Activated effector memory CD4-positive, alpha-beta T cell treated with anti-CD3 and anti-CD28 coated beads, Interleukin-2, amount 50 U/mL, for 16 hours (primary cell): ENCODE measurements around the gene FTO.

Experiments used
- DNase-seq: peaks from one replicate; pipeline ENCODE4 v3.0.0-alpha.2; 2020

The FTO gene

DNA sequence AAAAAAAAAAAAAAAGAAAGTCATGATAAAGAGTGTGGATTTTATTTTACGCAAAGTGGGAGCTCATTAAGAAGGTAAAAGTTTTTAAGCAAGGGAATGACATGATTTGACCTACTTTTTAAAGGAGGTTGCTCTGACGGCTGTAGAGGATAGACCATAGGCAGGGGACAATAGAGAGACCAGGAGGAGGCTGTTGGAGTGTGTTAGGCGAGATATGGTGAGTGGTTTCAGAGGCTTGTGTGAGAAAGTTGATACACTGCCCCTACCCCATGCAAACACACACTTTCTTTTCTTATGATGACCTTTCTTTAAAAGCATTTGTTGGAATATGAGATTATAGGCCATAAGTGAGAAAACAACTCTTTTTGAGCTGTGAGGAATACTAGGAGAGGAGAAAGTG, 82.0 kb downstream of the FTO start:
- DNase-seq, result no peak

DNA sequence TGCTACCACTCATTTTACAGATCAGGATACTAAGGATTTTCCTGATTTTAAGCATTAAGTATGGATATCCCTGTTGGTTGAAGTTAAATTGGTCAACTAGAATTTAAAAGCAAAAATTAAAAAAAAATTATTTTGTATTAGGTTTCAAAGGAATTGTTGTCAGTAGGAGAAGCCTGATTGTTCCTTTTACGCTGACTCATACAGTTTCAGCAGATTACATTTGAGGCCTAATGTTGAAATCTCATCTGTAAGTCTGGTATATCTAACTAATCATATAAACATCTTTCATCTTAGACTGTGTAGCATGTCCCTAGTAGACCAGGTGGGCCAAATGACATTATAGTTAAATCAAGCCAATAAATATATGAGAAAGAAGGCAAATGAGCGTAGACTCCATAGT, 83.5 kb downstream of the FTO start:
- no peak for DNase-seq

DNA sequence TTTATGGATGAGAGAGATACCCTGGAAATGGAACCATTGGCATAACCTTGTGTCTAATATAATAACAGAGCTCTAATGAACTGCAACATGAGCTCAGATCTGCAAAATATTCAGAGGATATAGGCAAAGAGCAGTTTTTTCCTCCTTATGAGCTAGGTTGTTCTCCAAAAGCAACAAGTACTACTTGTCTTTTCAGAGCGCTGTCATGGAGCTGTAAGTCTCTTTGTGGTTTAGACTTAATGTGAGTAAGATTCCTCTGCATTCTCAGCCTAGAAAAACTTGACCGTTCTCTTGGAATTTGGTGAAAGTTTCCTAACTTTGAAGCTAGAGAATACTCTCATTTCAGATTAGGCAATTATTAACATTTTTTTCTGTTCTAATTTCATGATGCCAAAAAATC, 85.2 kb downstream of the FTO start:
- no peak for DNase-seq

DNA sequence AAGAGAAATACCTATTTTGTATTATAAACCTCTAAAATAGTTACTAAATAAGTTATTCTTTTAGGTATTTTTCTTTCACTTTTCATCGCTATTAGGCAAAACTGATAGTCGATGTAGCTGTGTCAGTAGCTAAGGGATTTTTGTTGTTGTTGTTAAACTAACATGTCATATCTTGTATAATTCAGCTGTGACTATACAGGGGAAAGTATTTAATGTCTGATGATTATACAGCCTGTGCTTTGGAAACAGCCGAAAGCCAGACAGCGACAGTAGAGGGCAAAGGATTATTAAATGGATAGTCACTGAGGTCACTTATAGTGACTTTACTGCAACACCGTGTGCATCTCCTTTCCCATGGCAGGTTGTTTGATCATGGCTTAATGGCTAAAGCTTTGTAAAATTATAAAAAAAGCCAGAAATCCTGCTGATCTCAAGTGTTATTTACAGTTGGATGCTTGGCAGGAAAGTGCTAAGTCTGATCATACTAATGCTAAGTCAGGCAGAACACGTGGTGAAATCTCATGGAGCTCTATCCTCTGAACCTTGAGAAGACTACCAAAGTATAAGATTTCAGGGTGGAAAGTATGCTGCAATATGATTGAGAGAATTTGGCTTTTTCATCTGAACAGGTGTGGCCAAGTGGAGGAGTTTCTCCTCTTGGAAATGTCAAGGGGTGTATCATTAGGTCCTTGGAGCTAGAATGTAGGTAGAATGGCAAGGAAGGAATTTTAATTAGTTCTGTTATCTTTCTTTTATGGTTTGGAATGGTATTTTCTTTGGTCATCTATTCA, 88.4 kb downstream of the FTO start:
- no peak for DNase-seq

DNA sequence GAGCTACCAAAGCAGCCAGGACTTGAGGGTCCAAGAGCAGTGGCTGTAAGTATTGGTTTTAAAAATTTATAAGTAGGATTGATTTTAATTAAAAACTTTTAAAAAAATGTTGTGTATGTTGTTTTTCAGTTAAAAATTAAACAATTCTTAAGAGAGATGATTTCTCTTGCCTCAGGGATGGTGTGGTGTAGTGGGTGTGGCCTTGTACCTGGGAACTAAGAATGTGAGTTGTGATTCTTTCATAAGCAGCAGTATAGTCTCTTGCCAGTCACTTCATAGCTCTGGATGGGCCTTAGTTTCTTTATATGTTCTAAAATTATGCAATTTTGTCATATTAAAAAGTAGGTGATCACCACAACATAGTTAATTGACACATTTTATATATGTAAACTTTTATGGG, 99.5 kb downstream of the FTO start:
- no peak for DNase-seq

DNA sequence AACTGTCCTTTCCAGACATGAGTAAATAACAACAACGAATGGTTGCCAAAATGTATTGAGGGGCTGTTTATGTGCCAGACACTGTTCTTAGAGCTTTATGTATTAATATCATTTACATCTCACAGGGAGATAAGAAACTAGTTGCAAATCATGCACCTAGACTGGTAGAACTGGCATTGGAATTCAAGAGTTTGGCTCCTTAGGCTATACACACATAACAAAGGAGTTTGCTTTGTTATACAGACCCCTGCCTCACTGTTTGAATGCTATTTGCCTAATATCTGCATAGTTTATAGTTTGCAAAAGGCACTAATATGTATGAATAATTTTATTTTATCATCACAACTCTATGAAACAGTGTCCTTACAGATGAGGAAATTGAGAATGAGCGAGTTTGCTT, 100.0 kb downstream of the FTO start:
- DNase-seq, result no peak

DNA sequence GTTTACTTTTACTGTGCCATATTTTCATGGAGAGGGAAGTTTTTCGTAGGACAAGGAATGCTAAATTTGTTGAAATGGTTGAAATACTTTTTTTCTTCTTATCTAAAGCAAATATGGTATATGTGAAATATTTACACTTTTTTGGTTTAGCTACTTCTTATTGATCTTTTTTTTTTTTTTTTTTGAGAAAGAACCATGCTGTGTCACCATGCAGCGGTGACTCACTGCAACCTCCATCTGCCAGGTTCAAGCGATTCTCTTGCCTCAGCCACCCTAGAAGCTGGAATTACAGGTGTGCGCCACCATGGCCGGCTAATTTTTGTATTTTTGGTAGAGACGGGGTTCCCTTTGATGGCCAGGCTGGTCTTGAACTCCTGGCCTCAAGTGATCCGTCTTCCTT, 100.5 kb downstream of the FTO start:
- no peak for DNase-seq

DNA sequence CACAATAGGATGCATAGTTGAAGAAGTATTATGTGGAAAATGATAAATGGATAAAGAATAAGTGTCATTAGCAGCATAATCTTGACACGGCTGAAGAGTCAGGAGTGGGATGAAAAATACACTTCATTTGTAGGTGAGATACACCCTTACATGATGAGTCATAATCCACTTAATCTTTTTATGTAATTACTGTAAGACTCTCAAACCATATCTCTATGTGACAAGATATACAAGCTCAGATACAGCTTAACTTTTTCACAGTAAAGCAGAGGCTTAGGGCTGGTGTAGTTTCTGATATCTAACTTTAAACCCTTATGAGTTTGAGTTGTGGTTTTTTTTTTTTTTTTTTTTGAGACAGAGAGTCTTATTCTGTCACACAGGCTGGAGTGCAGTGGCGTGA, 101.2 kb downstream of the FTO start:
- no peak for DNase-seq

DNA sequence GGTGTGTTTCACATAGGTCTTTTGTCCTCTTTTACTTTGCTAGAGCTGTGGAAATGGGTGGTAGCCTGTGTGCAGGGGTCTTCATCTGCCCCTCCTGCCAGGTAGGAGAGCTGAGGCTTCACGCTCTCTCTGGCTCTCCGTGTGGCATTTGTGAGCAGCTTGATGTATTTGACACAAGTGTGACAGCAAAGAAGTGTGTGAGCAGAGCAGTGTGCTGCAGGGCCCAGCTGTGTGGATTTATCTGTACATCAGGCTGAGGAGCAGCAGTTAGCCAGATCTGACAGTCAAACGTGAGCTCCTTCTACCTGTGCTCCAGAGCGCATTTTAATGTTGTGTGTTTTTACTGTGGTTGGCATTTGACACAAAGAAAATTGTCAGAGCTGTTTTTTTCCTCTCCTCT, 101.8 kb downstream of the FTO start:
- DNase-seq, result no peak

DNA sequence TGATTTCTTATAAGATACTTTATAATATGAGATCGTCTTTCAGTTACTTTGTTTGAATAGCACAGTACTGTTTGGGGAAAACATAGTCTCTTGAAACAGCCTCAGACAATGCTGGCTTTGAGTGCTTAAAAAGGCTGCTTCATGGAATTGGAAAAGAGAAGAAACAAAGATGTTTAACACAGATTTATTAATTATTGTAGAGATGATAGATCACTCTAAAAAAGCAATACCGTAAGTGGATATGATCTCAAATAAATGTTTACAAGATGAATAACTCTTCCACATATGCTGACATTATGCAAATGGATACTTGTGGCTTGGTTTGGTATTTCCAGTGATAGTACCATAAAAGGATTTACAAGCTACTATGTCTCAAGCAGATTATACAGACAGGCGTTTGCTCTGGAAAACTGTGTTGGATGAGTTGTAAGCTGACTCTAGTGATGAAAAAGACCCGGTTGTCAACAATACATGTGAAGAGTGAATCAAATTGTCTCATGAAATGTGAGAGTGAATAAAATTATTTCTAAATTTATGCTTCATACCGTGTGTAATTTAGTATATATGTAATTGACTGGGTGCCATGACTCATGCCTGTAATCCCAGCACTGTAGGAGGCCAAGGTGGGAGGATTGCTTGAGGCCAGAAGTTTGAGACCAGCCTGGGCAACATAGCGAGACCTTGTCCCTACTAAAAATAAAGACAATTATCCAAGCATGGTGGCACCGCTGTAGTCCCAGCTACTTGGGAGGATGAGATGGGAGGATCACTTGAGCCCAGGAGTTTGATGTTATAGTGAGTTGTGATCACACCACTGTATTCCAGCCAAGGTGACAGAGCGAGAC, 105.4 kb downstream of the FTO start:
- no peak for DNase-seq

DNA sequence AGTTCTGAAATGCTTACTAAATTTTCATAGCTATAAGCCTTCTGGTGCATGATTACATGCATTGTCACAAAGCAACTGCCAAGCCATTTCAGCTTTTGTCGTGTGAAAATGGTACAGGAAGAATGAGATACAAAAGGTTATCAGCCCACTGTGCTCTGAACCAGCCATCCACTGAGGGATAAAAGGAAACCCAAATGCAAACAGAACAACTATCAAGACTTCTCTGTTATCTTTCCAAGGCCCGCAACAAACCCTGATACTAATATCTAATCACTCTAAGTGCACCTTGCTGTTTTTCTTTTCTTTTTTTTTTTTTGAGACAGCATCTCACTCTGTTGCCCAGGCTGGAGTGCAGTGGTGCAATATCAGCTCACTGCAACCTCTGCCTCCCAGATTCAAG, 109.0 kb downstream of the FTO start:
- DNase-seq, result no peak

DNA sequence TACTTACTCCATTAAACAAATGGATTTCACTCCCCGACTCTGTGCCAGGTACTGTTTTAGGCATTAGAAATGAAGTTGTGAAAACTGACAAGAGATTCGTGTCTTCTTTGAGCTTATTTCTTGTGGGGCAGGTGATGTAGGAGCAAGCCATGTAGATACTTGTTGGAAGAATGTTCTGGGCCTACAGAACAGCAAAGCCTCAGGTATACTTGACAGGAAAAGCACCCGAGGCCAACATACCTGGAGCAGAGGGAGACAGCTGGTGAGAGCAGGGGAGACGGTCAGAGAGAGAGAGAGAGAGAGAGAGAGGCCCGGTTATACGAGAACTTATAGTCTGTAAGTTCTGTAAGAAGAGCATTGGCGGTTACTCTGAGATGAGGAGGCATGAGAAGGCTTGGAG, 110.8 kb downstream of the FTO start:
- no peak for DNase-seq

DNA sequence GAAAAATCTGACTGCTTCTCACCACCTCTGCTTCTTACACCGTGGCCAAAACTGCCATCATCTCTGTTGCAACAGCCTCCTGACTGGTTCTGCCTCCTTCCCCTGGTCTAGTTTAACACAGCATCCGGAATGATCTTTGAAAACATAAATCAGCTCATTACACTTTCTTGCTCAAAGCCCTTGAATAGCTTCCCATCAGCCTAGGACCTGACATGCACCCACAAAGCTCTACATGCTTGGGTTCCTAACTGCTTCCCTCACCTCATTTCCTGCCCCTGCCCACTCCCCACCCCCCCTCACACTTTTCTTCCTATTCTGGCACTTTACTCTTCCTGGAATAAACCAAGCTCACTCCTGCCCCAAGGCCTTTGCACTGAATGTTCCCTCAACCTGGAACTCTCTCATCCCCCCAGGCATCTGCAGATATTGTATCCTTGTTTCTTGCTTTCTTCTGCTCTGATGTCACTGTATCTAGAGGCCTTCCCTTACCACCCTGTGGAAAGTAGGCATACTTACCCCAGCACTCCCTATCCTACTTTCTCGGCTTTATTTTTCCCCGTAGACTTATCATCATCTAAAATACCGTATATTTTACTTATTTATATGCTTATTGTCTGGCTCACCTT, 112.4 kb downstream of the FTO start:
- no peak for DNase-seq

DNA sequence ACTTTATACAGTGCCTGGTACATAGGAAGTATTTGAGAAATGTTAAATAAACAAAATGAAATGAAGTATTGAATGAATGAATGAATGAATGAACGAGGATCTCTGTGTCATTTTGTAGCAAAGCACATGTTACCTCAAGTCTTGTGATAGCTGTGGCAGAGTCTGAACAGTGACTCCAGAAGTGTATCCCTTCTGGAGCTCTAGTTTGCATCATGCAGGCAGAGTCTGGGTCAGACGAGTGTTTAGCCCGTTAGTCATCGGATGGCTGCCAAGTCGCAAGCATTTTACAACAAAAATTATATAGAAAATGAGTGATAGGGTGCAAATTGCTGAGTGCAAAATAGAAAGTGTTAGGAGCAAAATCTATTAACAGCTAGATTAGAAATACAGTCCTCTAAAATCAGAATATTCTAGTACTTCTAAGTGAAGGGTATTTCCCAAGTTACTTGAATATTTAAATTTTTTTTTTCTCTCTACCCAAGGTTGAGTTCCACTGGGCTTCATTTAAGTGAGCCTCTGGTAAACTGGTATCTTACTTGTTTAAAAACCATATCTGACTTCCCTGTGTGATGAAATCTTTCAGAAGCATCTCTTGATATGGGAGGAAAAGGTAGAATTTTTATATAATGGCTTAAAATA, 113.3 kb downstream of the FTO start:
- DNase-seq, result no peak

DNA sequence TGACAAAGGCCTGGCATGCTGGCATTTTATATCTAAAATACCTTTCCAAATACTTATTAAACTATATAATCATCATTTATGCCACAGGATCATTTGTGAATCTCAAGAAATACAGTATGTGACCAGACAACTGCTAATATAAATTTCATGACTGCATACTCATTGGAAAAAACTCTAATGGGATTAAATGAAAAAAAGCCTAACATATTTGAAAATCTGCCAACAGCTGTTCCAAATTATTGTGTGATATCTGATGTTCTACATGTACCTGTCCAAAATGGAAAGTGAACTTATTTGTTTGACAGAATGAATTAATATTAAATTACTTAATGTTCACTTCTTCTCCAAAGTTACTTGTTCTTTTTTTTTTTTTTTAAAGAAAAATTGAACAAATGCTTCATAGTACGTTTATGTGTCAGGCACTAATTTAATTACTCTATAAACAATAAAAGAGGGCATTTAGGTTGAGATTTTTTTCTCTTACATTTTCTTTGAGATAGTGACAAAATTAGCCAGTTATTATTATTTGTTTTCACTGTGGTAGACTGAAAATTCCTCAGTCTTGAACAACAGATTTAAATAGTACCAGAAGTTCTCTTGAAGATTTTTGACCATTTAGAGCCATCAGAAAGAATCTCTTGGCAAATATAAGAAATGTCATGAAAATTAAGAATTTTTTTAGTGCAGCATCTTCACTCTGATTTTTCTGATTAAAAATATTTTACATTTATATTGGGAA, 114.0 kb downstream of the FTO start:
- DNase-seq, result no peak

DNA sequence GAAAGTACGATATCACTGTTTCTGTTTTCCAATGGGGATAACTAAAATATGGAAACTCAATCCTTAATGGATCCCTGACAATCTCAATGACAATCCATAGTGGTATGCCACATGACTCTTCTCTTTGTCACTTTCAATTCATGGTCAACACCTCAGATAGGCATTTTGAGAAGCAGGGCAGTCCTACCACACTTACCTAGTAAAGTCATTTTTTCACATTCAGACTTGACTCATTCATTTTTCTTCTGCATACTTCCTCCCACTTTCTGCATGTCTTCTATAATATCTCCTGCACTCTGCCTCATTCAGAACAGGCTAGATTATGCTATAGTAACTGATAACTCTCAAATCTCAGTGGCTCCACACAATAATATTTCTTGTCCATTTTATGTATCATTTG, 117.5 kb downstream of the FTO start:
- DNase-seq, result no peak

DNA sequence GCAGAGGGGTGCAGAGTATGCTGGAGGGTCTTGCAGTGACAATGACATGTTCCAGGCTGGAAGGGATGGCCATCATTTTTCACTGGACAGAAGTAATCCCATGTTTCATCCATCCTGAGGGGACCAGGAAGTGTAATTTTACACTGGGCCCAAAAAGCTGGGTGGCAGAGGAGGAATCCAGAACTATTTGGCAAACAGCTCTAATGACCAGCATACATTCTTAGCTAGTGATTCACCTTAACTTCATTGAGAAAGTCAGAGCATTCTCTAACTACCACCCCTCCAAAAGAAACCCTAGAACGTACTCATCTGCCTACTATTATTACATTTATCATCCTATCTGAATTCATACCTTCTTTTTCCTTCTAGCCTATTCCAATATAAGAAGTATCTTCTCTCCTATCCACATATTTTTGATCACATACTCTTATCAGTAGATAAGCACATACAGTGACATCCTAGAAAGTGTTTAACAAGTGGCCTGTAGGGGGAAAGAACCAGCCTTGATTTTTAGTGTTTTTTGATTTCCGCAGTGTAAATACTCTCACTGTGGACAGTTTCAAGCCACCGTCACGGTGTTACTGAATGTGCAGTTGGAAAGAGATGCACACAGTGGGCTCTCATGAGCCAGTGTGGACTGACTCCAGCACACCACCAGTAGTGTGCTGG, 118.1 kb downstream of the FTO start:
- DNase-seq, result no peak

DNA sequence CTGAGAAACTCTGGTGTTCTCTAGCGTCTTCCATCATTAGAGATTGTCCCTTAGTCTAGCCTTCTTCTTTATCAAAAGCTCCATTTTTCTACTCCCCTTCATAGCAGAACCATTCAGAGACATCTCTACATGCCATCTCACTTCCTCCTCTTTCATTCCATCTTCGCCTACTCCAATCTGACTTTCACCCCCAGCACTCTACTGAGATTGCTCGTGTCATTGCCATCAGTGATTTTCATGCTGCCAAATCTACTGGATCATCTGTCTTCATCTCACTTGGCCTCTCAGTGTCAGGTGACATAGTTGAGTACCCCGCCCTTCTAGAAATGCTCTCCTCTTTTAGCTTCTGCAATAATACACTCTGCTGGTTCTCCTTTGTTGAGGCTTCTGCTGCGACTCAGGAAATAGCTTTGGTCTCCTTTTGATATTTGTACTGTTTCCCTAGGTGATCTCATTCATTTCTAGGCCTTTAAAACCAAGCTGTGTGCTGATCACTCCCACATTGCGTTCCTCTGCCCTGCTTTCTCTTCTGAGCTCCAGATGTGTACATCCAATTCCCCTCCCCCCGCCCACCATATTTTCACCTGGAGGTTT, 119.1 kb downstream of the FTO start:
- DNase-seq, result no peak

DNA sequence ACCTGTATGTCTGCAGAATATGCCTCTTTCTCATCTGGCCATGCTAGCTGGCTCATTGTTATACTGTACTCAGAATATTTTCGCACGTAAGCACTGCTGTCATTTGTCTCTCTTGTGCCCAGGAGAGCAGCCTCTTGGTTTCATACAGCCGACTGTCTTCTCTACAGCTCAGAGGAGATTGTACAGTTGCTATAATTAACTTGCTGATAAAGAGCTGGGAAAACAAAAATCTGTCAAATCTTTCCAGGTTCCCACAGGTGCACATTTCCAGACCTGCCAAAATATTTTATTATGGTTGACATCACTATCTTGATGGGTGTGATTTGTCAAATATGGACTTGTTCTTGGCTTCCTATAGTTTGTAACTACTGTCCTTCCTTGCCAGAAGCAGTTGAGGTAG, 122.7 kb downstream of the FTO start:
- no peak for DNase-seq

DNA sequence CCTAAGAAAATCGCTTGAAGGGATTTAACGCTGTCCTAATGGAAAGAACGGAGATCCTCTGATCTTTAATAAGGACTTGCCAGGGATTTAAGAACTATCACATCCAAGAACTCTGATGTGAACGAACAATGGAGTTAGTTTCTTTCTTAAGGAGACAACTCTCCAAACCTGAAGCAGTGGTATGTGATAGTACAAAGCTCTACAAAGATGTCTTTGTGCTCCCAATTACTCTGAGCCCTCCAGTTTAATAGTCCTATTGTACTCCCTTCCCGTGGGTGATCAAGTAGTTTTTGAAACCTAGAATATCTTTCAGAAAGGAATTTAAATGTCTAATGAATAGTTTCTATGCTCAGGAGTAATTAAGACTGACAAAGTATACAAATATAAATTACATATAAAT, 123.8 kb downstream of the FTO start:
- no peak for DNase-seq

DNA sequence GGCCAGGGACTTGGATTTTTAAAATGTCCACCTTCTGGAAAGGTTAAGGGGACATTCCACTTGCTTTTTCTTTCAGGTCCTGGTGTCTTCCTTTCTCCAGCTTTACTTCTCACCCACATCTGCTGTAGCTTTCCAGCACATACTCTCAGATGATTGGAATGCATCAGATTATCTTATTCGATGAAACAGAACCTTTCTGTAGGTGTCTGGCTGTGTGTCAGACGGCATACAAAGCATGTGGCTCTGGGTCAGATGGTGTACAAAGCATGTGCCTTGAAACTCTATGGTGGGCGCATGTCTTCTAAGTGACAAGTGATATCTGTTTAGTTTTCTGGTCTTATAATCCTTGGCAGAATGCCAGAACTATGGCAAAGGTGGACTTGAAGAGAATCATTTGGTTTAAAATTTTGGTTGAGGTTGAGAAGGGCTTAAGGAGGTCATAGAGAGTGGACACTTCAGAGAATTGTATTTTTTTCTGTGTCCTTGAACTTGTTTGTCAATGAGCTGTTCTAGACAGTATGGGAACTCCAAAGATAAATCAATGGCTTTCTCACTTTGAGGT, 125.3 kb downstream of the FTO start:
- no peak for DNase-seq
